Heart left ventricle (tissue), 16 donors: Measurements from ENCODE around the gene PBX1. TPM values are rescaled to one million over a fixed set of nuclear protein-coding genes. Genes with fewer than 3 reads are reported as not detected.
A peak's percentile ranks its signal among the peaks of the same experiment; 100 is the strongest.

Experiments
- ATAC-seq, 4 donors: fragments of 200-7000 bp; cut with Tn5 transposase; one replicate each; pipeline ENCODE4 v1.9.1; 2020 to 2022; ENCODE audit warnings: moderate library complexity in 4 of 4, mild to moderate bottlenecking in 3 of 4, moderate number of reproducible peaks in 1 of 4
- DNase-seq, 5 donors: peaks; one replicate each; pipeline ENCODE4 v3.0.0-alpha.2; 2020
- H3K27ac ChIP-seq, 12 donors: fragments of 200-600 bp; sonication (generic) in 4 of 12; one replicate each; pipeline versions ENCODE4 v1.5.0 to v1.8.0; 2016 to 2022; ENCODE audit warnings: mild to moderate bottlenecking in 2 of 12
- H3K27me3 ChIP-seq, 9 donors: fragments of 200-600 bp; sonication (generic) in 2 of 9; one replicate each; pipeline versions ENCODE4 v1.5.1 to v1.8.0; 2016 to 2022; ENCODE audit warnings: mild to moderate bottlenecking in 3 of 9
- H3K36me3 ChIP-seq, 9 donors: fragments of 200-600 bp; sonication (generic) in 2 of 9; one replicate each; pipeline versions ENCODE4 v1.5.0 to v1.8.0; 2018 to 2022; ENCODE audit warnings: mild to moderate bottlenecking in 2 of 9
- H3K4me1 ChIP-seq, 12 donors: fragments of 200-600 bp; sonication (generic) in 4 of 12; one replicate each; pipeline versions ENCODE4 v1.5.0 to v1.8.0; 2016 to 2022; ENCODE audit warnings: mild to moderate bottlenecking in 3 of 12
- H3K4me3 ChIP-seq, 12 donors: fragments of 200-600 bp; sonication (generic) in 4 of 12; one replicate each; pipeline versions ENCODE4 v1.5.0 to v1.8.0; 2017 to 2022; ENCODE audit warnings: mild to moderate bottlenecking in 9 of 12, moderate library complexity in 4 of 12
- H3K9me3 ChIP-seq, 12 donors: fragments of 200-600 bp; sonication (generic) in 4 of 12; one replicate each; pipeline versions ENCODE4 v1.5.0 to v1.8.0; 2016 to 2022; ENCODE audit warnings: mild to moderate bottlenecking in 1 of 12
- POLR2A ChIP-seq, 2 donors: fragments of 450-650 bp; IDR thresholded peaks; one replicate each; pipeline ENCODE4 v1.6.1; 2017; ENCODE audit warnings: antibody characterized with exemption in 2 of 2, mild to moderate bottlenecking in 2 of 2, moderate library complexity in 2 of 2
- WGBS, 4 donors: extraction: QIAGEN DNeasy Blood & Tissue Kit in 2 of 4; methylation state at CpG; one replicate each; pipeline versions ENCODE4 v1.1.5 to v1.1.7; 2013 to 2018; 5-methylcytosine and 5-hydroxymethylcytosine counted together
- intact Hi-C, 10 donors: fragments of 100-400 bp; cut with DNase I; formaldehyde crosslinking; loops; one replicate each; pipeline versions ENCODE4 v1.11.1 to v1.14.2; 2022
- polyA plus RNA-seq, 2 donors: library from polyadenylated mRNA; stranded (reverse); fragments of 200-250 nt; gene quantifications; one replicate each; pipeline ENCODE4 v1.2.3, GENCODE V29; 2013
- total RNA-seq, 9 donors: library from RNA; depleted of rRNA in 2 of 9; stranded (reverse); fragments of >200 nt in 2 of 9; fragmentation: NEBNext Ultra II Directional in 3 of 9; extraction: Animal tissue kit (Norgen Biotek cat#: 25700) in 3 of 9; gene quantifications; one replicate each; pipeline versions ENCODE4 v1.1.0 to v1.2.4, GENCODE V29; 2016 to 2023
- TF ChIP-seq, protein P1 (sequence below), 12 donors: fragments of 200-600 bp; sonication (generic) in 4 of 12; IDR thresholded peaks; one replicate each; pipeline versions ENCODE4 v1.5.0 to v1.8.0; 2018 to 2022; ENCODE audit warnings: antibody characterized with exemption in 12 of 12, mild to moderate bottlenecking in 5 of 12
- donor health status: ischemic (EF 13 %, LVEDD 7.1; RV severe dilation, severe dysfunction).
- donor health status: healthy with polysubstance abuse.
- donor health status: DM: no; HTN: yes; CAD: no.
- donor health status: DM: no; HTN: no; CAD: no.
- donor health status: ischemic (EF 25% LVEDD 6.9; RV normal size, moderate dysfunction).
- donor health status: ischemic (EF 25% LVEDD 5.7; RV mildly dilated, moderate dysfunction).
- donor health status: healthy.
- donor health status: DM: yes; HTN: yes; CAD: no.
- donor health status: ischemic (EF 35%, LVEDD 5.7; RV mildly dilated, moderate dysfunction).
- donor health status: nonischemic (EF 11% LVEDD 7.7; RV severe dilation, severe dysfunction).
- donor health status: DM: yes; HTN: yes; CAD: no.
- donor health status: PGD.
- donor health status: ischemic (EF 29% LVEDD 5.4; RV normal size, mild dysfunction).
- donor health status: nonischemic (EF 23%, LVEDD 6.1; RV moderate dilation, normal function).

The PBX1 gene
- total and polyA plus RNA-seq, 11 donors = 15.2 to 78.2 (median 59.1) TPM

DNA sequence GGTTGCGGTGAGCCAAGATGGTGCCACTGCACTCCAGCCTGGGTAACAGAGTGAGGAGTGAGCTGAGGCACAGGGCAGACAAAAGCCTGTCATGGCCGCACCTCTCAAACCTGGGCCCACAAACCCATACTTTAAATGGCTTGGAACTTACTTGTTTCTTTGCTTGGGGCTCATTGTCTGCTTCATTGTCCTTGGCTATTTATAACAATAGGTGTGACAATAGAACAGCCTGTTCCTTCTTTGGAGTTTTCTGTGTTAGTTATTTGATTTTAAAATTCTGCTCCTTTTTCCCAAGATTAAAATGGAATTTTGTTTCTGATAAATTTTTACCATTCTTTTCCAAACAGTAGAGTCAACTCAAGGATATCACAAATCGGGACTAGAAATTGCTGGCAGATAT lies 94.7 kb downstream of the PBX1 start:
- 76 to 83% (median 77%) methylated on average over 3 of the region's 3 CpGs for WGBS, 4 donors
- peak in 2 of 4 donors; percentile 17 to 25 for ATAC-seq
- intact Hi-C loops = loop anchor here in 1 of 10 donors (5.0 kb wide), 1 partner anchor 44 kb away; no protein-coding TSS in a partner anchor

DNA sequence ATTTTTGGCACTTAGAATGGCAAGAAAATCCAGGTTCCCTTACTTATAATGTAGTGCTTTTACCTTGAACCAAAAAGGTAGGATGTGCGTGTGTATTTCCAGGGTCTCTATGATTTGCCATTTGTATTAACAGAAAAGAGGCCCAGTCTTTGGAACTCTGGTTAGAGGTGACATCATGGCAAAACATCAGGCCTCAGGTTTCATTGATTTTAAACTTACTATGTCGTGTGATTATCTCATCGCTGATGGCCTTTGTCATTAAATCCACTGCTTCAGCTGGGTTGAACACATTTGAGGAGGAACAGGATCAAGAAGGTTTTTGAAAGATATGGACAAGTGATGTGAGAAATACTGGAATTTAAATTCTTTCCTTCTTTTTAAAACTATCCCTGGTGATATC lies 95.2 kb downstream of the PBX1 start:
- DNase-seq (no peak), ATAC-seq (no peak)
- no peaks in the 10 kb centered on the region for H3K27me3 ChIP-seq
- WGBS, 4 donors = 60 to 68% (median 62%) methylated on average over 3 of the region's 3 CpGs
- H3K4me1 ChIP-seq = peaks cover 0 to 35% (median 16%) of the 10 kb centered on the region in 12 donors
- no peak overlapping the region for H3K4me3 ChIP-seq
- no peaks in the 10 kb centered on the region for H3K36me3 ChIP-seq
- intact Hi-C loops = loop anchor here in 1 of 10 donors (5.0 kb wide), 1 partner anchor 43 kb away; no protein-coding TSS in a partner anchor
- TF ChIP-seq, protein P1, sequence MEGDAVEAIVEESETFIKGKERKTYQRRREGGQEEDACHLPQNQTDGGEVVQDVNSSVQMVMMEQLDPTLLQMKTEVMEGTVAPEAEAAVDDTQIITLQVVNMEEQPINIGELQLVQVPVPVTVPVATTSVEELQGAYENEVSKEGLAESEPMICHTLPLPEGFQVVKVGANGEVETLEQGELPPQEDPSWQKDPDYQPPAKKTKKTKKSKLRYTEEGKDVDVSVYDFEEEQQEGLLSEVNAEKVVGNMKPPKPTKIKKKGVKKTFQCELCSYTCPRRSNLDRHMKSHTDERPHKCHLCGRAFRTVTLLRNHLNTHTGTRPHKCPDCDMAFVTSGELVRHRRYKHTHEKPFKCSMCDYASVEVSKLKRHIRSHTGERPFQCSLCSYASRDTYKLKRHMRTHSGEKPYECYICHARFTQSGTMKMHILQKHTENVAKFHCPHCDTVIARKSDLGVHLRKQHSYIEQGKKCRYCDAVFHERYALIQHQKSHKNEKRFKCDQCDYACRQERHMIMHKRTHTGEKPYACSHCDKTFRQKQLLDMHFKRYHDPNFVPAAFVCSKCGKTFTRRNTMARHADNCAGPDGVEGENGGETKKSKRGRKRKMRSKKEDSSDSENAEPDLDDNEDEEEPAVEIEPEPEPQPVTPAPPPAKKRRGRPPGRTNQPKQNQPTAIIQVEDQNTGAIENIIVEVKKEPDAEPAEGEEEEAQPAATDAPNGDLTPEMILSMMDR (IDR thresholded peaks at IDR 0.05) = no peak
- TF ChIP-seq POLR2A (IDR thresholded peaks at IDR 0.05) = no peak
- H3K9me3 ChIP-seq = no peaks in the 10 kb centered on the region
- H3K27ac ChIP-seq = peak overlapping the region in 1 of 12 donors; percentile 55

More for the DNA sequence above, 94.7 kb downstream of the PBX1 start:
- Histone ChIP-seq H3K36me3 (no peaks in the 10 kb centered on the region), H3K27ac (peak overlapping the region in 2 of 12 donors; percentile 27 to 55), H3K4me3 (no peak overlapping the region), H3K9me3 (no peaks in the 10 kb centered on the region), H3K27me3 (no peaks in the 10 kb centered on the region), H3K4me1 (peaks cover 0 to 36% (median 17%) of the 10 kb centered on the region in 12 donors)
- TF ChIP-seq, protein P1 (IDR thresholded peaks at IDR 0.05) = no peak
- no peak for TF ChIP-seq POLR2A (IDR thresholded peaks at IDR 0.05)
- DNase-seq = no peak

DNA sequence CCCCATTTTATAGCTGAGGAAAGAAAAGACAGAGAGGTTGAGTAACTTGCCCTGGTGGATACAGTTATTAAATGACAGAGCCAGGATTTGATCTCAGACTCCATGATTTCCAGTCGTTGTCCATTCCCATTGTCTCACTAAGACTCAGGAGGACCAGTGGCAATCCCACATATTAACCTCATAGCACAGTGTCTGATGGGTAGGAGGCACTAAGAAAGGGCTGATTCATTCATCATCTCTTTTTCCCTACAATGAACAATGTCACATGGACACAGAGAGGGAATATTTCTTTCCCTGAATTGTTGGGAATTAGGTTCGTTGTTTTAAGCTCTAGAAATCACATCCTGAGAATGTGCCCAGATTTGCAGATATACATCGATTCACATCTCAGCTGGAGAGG lies 99.9 kb downstream of the PBX1 start:
- Histone ChIP-seq H3K36me3 (no peaks in the 10 kb centered on the region), H3K27ac (no peak overlapping the region), H3K4me3 (no peak overlapping the region), H3K27me3 (no peaks in the 10 kb centered on the region), H3K9me3 (no peaks in the 10 kb centered on the region), H3K4me1 (peaks cover 0 to 39% (median 25%) of the 10 kb centered on the region in 12 donors)
- no peak for DNase-seq
- ATAC-seq = peak in 1 of 4 donors; percentile 23
- WGBS, 4 donors = 65 to 77% (median 72%) methylated on average over 3 of the region's 3 CpGs
- TF ChIP-seq, protein P1 (IDR thresholded peaks at IDR 0.05) = no peak
- no peak for TF ChIP-seq POLR2A (IDR thresholded peaks at IDR 0.05)
- intact Hi-C loops = no loop called here

DNA sequence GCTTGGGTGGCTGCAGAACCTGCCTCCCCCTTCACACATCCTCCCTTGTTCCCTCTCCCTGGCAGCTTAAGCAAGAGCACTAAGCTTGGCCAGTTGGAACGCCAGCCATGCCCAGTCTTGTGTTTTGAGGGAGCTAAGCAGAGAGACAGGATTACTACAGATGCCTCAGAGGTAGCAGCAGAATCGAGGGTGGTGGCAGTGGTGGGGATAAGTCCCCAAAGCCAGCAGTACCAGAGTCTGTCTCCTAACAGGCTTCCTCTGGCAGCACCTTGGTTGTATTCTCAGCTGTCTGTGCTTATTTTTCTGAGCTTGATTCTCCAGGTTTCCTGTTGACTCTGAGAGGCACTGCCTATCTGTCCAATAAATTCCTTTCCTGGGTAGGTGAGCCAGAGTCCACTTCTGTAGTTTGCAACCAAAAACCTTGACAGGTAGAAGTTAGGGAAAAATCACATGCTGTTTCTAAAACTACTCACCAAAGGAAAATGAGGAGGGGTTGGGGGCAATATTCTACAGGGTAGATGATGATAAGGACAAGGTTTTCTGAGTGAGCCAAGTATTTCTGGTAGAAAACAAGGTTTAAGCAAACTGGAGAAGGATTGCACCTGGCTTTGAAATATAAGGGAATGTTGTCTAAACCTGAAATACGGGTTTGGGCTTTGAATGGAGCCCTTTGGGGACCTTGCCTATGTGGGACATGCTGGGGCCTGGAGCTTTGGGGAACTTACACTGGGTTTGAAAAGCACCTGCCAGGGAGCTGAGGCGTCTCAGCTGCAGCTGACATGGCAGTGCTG lies 100.8 kb downstream of the PBX1 start:
- H3K4me1 ChIP-seq = peaks cover 0 to 42% (median 23%) of the 10 kb centered on the region in 12 donors
- peak overlapping the region in 2 of 12 donors; percentile 5 to 12 for H3K27ac ChIP-seq
- WGBS, 4 donors = 58 to 75% (median 64%) methylated on average over 4 of the region's 4 CpGs
- no peaks in the 10 kb centered on the region for H3K27me3 ChIP-seq
- no peak for TF ChIP-seq POLR2A (IDR thresholded peaks at IDR 0.05)
- TF ChIP-seq, protein P1 (IDR thresholded peaks at IDR 0.05) = no peak
- DNase-seq (no peak), ATAC-seq (peak in 3 of 4 donors; percentile 57 to 61 (median 59))
- no peaks in the 10 kb centered on the region for H3K36me3 ChIP-seq
- H3K4me3 ChIP-seq = no peak overlapping the region
- intact Hi-C loops = no loop called here
- H3K9me3 ChIP-seq = no peaks in the 10 kb centered on the region
